MCF 10A (cell line): ENCODE data around the gene FGFR2. TPM values are rescaled to one million over a fixed set of nuclear protein-coding genes. Genes with fewer than 3 reads are reported as not detected.

Experiments used
- BruUV-seq: library from RNA; stranded (reverse); fragments of 400-500 nt; replicated peaks from 2 replicates; lab custom pipeline; 2021; lab: Mats Ljungman, UMichigan
- CTCF ChIA-PET: fragments of 300-600 bp; sonication (Branson Sonifier 250); formaldehyde crosslinking; extraction: SDS; loops from one replicate; lab custom pipeline; 2021; ENCODE audit warnings: antibody characterized with exemption, inconsistent platforms; lab: Yijun Ruan, JAX
- POLR2A ChIA-PET: fragments of 300-600, 350-650 bp; sonication (Branson Sonifier 250); formaldehyde crosslinking; extraction: SDS; loops from one replicate; lab custom pipeline; 2020; ENCODE audit warnings: antibody characterized with exemption, inconsistent platforms; lab: Yijun Ruan, JAX
- DNase-seq: peaks from one replicate; pipeline ENCODE4 v3.0.0-alpha.2; 2018; ENCODE audit not compliant: unreplicated experiment
- H3K27ac Mint-ChIP-seq: one replicate; pipeline ENCODE4 v1.8.0; 2022; ENCODE audit warnings: mild to moderate bottlenecking, low read depth, mixed read lengths; ENCODE audit not compliant: unreplicated experiment
- H3K27me3 Mint-ChIP-seq: one replicate; pipeline ENCODE4 v1.8.0; 2022; ENCODE audit warnings: mixed read lengths; ENCODE audit not compliant: insufficient read depth, unreplicated experiment
- H3K36me3 Mint-ChIP-seq: one replicate; pipeline ENCODE4 v1.8.0; 2022; ENCODE audit warnings: mild to moderate bottlenecking, moderate library complexity, mixed read lengths; ENCODE audit not compliant: insufficient read depth, unreplicated experiment
- H3K4me1 Mint-ChIP-seq: one replicate; pipeline ENCODE4 v1.8.0; 2022; ENCODE audit warnings: mixed read lengths; ENCODE audit not compliant: insufficient read depth, unreplicated experiment
- H3K4me3 Mint-ChIP-seq: one replicate; pipeline ENCODE4 v1.8.0; 2022; ENCODE audit warnings: mild to moderate bottlenecking, moderate library complexity, mixed read lengths; ENCODE audit not compliant: unreplicated experiment
- H3K9me3 Mint-ChIP-seq: one replicate; pipeline ENCODE4 v1.8.0; 2022; ENCODE audit warnings: mixed read lengths; ENCODE audit not compliant: unreplicated experiment
- intact Hi-C: fragments of 100-400 bp; cut with micrococcal nuclease; formaldehyde crosslinking; loops from 2 replicates; pipeline ENCODE4 v1.14.1; 2022
- total RNA-seq: library from RNA; stranded (reverse); gene quantifications from 2 replicates; pipeline ENCODE4 v1.2.3, GENCODE V29; 2022
- TF ChIP-seq, protein P1 (sequence below): fragments of 200-600 bp; IDR thresholded peaks from one replicate; pipeline ENCODE4 v1.8.0; 2022; ENCODE audit warnings: antibody characterized with exemption, mild to moderate bottlenecking; ENCODE audit not compliant: unreplicated experiment

The FGFR2 gene
- total RNA-seq, 1 experiment from 2014 or later: 2.7 TPM

DNA sequence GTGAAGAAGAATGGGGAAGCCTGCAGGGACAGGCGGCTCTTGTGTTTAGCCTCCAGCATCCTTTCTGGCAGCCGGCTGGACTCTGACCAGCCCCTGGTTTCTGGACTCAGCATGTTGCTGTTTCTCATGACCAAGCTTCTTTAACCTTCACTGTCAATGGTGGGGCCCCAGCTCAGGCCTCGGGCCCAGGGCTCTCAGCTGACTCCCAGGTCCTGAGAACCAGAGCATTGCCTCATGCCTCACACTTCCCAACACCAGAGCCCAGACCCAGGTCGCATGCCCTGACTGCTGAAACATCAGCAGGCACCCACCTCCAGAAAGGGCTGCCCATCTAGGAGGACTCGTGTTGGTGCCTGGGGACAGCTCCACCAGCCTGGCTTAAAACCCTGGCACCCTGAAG lies 34.8 kb upstream of the FGFR2 start:
- Mint-ChIP-seq H3K27me3 (no peaks in the 10 kb centered on the region), H3K36me3 (no peaks in the 10 kb centered on the region), H3K9me3 (peaks cover 11% of the 10 kb centered on the region), H3K27ac (no peak overlapping the region), H3K4me1 (no peaks in the 10 kb centered on the region), H3K4me3 (no peak overlapping the region)
- BruUV-seq: no TSS peak
- TF ChIP-seq, protein P1, sequence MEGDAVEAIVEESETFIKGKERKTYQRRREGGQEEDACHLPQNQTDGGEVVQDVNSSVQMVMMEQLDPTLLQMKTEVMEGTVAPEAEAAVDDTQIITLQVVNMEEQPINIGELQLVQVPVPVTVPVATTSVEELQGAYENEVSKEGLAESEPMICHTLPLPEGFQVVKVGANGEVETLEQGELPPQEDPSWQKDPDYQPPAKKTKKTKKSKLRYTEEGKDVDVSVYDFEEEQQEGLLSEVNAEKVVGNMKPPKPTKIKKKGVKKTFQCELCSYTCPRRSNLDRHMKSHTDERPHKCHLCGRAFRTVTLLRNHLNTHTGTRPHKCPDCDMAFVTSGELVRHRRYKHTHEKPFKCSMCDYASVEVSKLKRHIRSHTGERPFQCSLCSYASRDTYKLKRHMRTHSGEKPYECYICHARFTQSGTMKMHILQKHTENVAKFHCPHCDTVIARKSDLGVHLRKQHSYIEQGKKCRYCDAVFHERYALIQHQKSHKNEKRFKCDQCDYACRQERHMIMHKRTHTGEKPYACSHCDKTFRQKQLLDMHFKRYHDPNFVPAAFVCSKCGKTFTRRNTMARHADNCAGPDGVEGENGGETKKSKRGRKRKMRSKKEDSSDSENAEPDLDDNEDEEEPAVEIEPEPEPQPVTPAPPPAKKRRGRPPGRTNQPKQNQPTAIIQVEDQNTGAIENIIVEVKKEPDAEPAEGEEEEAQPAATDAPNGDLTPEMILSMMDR: no peak
- ChIA-PET POLR2A (no interaction called here), CTCF (interaction anchor here (0.5 kb wide), 1 partner anchor 24 kb away, joined by 4 read pairs; no protein-coding TSS in a partner anchor)
- DNase-seq: no peak
- intact Hi-C loops: no loop called here

- BruUV-seq: no TSS peak
- H3K27ac Mint-ChIP-seq: no peak overlapping the region
- ChIA-PET POLR2A (no interaction called here), CTCF (interaction anchor here (0.7 to 1.2 kb wide), 2 partner anchors 45 to 555 kb away, joined by 3 to 4 read pairs; no protein-coding TSS in a partner anchor)
- no peaks in the 10 kb centered on the region for H3K36me3 Mint-ChIP-seq
- H3K4me3 Mint-ChIP-seq: no peak overlapping the region
- TF ChIP-seq, protein P1: no peak
- H3K4me1 Mint-ChIP-seq: peaks cover 6% of the 10 kb centered on the region
- intact Hi-C loops: no loop called here
- no peak for DNase-seq
- no peaks in the 10 kb centered on the region for H3K9me3 Mint-ChIP-seq
- H3K27me3 Mint-ChIP-seq: no peaks in the 10 kb centered on the region
These were observed 33.3 kb upstream of the FGFR2 start for GRCh38 chr10:121631365-121632029.

DNA sequence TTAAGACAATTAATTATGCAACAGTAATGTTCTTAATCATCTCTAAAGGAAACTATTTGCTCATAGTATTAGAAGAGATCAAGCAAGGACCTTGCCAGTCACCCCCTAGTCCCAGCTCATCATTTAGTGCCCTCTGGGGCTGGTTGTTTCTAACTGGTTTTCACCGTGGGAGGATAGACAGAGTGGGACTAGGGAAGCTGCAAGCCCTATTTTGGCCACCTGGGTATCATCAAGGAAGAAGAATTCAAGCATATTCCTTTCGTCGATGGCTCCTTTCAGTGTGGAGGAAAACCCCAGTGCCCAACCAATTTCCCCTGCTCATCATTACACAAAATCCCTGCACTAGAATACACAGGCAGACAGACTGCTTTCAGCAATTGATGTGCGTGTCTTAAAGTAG lies 30.6 kb upstream of the FGFR2 start:
- POLR2A ChIA-PET: interaction anchor here (1.0 kb wide), 1 partner anchor 18 kb away, joined by 3 read pairs; no protein-coding TSS in a partner anchor
- intact Hi-C loops: no loop called here
- BruUV-seq: no TSS peak

More for the DNA sequence above, 30.6 kb upstream of the FGFR2 start:
- DNase-seq: no peak
- Mint-ChIP-seq H3K27me3 (no peaks in the 10 kb centered on the region), H3K4me1 (peaks cover 6% of the 10 kb centered on the region), H3K36me3 (no peaks in the 10 kb centered on the region), H3K4me3 (no peak overlapping the region), H3K27ac (no peak overlapping the region), H3K9me3 (no peaks in the 10 kb centered on the region)
- CTCF ChIA-PET: interaction anchor here (0.8 kb wide), 1 partner anchor 20 kb away, joined by 3 read pairs; no protein-coding TSS in a partner anchor
- TF ChIP-seq, protein P1: no peak
